ENCODE measurements around the gene MOGAT2.

GRCh38 chr11:75737314-75737713 is 19.7 kb downstream of the MOGAT2 start:
- TF ChIP-seq, protein P1, sequence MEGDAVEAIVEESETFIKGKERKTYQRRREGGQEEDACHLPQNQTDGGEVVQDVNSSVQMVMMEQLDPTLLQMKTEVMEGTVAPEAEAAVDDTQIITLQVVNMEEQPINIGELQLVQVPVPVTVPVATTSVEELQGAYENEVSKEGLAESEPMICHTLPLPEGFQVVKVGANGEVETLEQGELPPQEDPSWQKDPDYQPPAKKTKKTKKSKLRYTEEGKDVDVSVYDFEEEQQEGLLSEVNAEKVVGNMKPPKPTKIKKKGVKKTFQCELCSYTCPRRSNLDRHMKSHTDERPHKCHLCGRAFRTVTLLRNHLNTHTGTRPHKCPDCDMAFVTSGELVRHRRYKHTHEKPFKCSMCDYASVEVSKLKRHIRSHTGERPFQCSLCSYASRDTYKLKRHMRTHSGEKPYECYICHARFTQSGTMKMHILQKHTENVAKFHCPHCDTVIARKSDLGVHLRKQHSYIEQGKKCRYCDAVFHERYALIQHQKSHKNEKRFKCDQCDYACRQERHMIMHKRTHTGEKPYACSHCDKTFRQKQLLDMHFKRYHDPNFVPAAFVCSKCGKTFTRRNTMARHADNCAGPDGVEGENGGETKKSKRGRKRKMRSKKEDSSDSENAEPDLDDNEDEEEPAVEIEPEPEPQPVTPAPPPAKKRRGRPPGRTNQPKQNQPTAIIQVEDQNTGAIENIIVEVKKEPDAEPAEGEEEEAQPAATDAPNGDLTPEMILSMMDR (IDR thresholded peaks at IDR 0.05; ENCODE audit: insufficient read depth, low read length, poor library complexity, severe bottlenecking) = no peak
- TF ChIP-seq EZH2phosphoT487 (conservative IDR thresholded peaks at IDR 0.05; ENCODE audit: low read length) = no peak

Data from SU-DHL-6 (cell line).